Measurements from ENCODE around the gene PPP1R13B.

PPP1R13B gene

GRCh38 chr14:103700753-103701490 lies 146.5 kb downstream of the PPP1R13B start:
- no peak for DNase-seq (ENCODE audit: low spot score)

DNA sequence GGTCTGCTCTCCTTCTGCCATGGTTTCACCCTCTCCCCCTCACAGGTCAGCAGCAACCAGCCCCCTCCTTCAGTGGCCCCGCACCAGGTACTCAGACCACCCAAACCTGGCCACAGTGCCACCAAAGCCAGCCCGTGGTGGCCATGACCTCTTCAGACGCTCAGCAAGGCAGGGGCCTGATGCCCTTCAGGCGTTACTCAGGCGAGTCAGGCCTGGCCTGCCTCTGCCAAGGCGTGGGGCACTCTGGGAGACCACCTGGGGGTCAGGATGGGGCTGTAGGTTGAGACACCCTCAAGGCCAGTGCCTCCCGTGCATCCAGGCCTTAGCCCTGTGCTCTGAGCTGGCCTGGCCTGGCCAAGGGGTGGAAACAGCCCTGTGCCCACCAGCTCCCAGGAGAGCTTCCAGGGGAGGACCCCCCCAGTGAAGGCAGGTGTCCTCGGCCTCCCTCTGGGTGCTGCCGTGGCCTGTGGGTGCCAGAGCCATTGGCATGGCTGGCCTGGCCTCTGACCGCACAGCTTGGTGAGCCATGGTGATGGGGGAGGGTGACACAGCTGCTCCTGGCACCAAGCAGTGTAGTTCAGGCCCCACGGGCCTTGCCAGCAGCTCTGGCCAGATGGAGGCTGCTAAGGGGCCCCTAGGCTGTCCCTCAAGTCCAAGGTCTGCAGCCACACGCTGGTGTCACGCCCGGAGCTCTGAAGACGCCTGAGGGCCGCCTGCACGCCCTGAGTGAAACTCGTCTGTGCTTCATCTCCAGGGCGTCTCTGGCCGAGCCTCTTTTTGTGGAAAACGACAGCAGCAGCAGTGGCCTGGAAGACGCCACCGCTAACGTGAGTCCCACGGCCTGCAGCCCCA lies 147.2 kb downstream of the PPP1R13B start:
- Histone ChIP-seq H3K4me3 (no peak overlapping the region), H3K27ac (peak overlapping the region in 1 of 2 donors; percentile 56)
- no peak for DNase-seq (ENCODE audit: low spot score)
- TF ChIP-seq, protein P1, sequence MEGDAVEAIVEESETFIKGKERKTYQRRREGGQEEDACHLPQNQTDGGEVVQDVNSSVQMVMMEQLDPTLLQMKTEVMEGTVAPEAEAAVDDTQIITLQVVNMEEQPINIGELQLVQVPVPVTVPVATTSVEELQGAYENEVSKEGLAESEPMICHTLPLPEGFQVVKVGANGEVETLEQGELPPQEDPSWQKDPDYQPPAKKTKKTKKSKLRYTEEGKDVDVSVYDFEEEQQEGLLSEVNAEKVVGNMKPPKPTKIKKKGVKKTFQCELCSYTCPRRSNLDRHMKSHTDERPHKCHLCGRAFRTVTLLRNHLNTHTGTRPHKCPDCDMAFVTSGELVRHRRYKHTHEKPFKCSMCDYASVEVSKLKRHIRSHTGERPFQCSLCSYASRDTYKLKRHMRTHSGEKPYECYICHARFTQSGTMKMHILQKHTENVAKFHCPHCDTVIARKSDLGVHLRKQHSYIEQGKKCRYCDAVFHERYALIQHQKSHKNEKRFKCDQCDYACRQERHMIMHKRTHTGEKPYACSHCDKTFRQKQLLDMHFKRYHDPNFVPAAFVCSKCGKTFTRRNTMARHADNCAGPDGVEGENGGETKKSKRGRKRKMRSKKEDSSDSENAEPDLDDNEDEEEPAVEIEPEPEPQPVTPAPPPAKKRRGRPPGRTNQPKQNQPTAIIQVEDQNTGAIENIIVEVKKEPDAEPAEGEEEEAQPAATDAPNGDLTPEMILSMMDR (IDR thresholded peaks at IDR 0.05) = no peak

More at GRCh38 chr14:103700753-103701490, 146.5 kb downstream of the PPP1R13B start:
- H3K4me3 ChIP-seq = no peak overlapping the region
- TF ChIP-seq, protein P1 (IDR thresholded peaks at IDR 0.05) = no peak
- peak overlapping the region in 1 of 2 donors; percentile 56 for H3K27ac ChIP-seq

DNA sequence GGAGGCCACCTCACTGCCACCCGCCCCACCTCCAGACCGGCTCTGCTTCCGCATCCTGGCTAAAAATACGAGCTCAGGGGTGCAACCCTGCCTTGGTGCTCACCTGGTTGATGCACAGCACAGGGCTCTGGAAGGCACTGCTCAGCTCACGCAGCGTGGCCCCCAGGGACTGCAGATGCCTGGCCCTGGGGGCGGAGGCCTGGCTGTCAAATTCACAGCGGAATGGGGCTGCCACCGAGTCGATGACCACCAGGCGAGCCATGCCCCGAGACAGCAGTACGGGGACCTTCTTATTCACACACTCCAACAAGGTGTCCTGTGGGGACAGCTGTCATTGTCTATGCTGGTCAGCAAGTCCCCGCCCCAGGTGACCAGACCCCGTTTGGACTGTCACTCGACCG lies 148.1 kb downstream of the PPP1R13B start:
- Histone ChIP-seq H3K4me3 (no peak overlapping the region), H3K27ac (peak overlapping the region in 1 of 2 donors; percentile 81)
- no peak for DNase-seq (ENCODE audit: low spot score)
- TF ChIP-seq, protein P1 (IDR thresholded peaks at IDR 0.05) = no peak

DNA sequence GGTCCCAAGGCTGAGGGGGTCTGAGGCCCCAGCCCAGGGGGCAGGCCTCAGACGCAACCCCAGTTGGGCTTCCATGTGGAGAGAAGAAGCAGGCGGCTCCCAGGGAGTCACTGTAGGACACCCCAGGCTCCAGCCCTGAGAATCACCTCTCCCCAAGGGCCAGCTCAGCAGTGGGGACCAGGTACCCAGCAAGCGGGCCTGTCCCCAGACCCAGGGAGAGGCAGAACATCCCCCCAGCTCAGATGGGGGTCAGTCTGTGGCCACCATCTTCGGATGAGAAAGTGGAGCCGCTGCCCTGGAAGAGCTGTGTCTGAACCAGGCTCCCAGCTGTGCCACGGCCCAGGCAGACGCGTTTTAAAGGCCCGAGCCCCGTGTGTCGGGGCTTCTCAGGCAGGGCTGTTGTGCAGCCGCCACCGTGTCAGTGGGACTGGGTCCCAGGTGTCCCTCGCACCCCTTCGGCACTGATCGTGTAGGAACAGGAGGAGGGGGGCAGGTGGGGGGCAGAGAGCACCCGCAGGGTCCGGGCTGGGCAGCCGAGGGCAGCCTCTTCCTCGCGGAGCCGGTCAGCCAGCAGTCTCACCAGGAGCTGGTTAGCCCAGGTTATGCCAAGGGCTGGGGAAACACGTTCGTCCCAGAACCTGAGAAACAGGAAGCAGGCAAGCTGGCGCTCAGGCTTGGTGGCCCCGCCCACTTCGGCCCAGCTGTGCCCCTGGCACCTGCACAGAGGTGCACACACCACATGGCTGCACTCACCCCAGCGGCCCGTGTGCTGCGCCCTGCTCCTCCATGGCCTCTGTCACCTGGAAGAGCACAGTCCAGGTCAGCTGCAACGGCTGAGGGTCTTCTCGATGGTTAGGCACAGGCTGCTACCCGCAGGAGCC lies 148.8 kb downstream of the PPP1R13B start:
- TF ChIP-seq, protein P1 (IDR thresholded peaks at IDR 0.05) = no peak
- peak overlapping the region; percentile 17 to 81 for H3K27ac ChIP-seq
- H3K4me3 ChIP-seq = no peak overlapping the region
- no peak for DNase-seq (ENCODE audit: low spot score)

- TF ChIP-seq, protein P1 (IDR thresholded peaks at IDR 0.05) = no peak
- Histone ChIP-seq H3K27ac (peak overlapping the region in 1 of 2 donors; percentile 81), H3K4me3 (no peak overlapping the region)
- DNase-seq (ENCODE audit: low spot score) = no peak
These were observed 149.6 kb downstream of the PPP1R13B start for GRCh38 chr14:103697603-103698379.

DNA sequence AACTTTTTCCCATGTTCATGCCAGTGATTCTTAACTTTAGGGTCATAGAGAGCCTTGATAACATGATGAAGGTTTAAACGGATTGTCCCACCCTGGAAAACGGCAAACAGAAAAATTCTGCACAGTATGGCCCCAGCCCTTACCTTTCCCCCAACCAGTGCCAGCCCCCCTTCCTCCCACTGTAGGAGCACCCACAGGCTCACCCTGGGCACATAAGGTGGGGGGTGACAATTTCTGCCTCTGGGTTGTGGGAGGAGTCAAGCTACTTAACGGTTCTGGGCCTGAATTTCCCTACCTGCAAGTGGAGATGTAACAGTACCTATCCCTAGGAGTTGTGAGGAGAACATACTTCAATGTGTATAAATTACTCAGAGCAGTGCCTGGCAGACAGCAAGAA lies 150.2 kb downstream of the PPP1R13B start:
- H3K27ac ChIP-seq = peak overlapping the region in 1 of 2 donors; percentile 81
- TF ChIP-seq, protein P1 (IDR thresholded peaks at IDR 0.05) = no peak

More for the DNA sequence above, 150.2 kb downstream of the PPP1R13B start:
- H3K4me3 ChIP-seq = no peak overlapping the region
- no peak for DNase-seq (ENCODE audit: low spot score)

All from coronary artery (tissue), 2 donors.